Adrenal gland (tissue), 12 donors: Measurements from ENCODE around the gene ATP23. TPM values are rescaled to one million over a fixed set of nuclear protein-coding genes. Genes with fewer than 3 reads are reported as not detected.

Experiments used
- DNase-seq, 7 donors: peaks; one replicate each; pipeline ENCODE4 v3.0.0-alpha.2; 2019 to 2020
- H3K27ac ChIP-seq, 5 donors: fragments of 200-600 bp; sonication (generic) in 4 of 5; 1 replicate in 3 of 5; 2 replicates in 2 of 5; pipeline versions ENCODE4 v1.5.1 to v1.8.0; 2016 to 2020; ENCODE audit warnings: mild to moderate bottlenecking in 1 of 5
- H3K27me3 ChIP-seq: fragments of 200-600 bp; 2 replicates; pipeline ENCODE4 v1.8.0; 2021
- H3K36me3 ChIP-seq, 2 donors: fragments of 200-600 bp; replicated peaks in 1 of 2; 1 replicate in 1 of 2; 2 replicates in 1 of 2; pipeline versions ENCODE4 v1.5.1 to v1.8.0; 2018 to 2022
- H3K4me1 ChIP-seq, 2 donors: fragments of 200-600 bp; replicated peaks in 1 of 2; 1 replicate in 1 of 2; 2 replicates in 1 of 2; pipeline versions ENCODE4 v1.5.1 to v1.8.0; 2018 to 2021
- H3K4me3 ChIP-seq, 4 donors: fragments of 200-600 bp; sonication (generic) in 3 of 4; one replicate each; pipeline ENCODE4 v1.5.1; 2016 to 2018
- H3K9me3 ChIP-seq, 3 donors: fragments of 200-600 bp; sonication (generic) in 1 of 3; replicated peaks in 1 of 3; 1 replicate in 2 of 3; 2 replicates in 1 of 3; pipeline versions ENCODE4 v1.5.1 to v1.8.0; 2016 to 2021
- CTCF ChIP-seq, 6 experiments: fragments of 450-650 bp in 4 of 6; fragments of 200-600 bp in 2 of 6; sonication (generic) in 1 of 6; IDR thresholded peaks; 1 replicate in 5 of 6; 2 replicates in 1 of 6; pipeline versions ENCODE4 v1.5.1 to v1.8.0; 2016 to 2021; ENCODE audit warnings: antibody characterized with exemption in 6 of 6, mild to moderate bottlenecking in 2 of 6, moderate library complexity in 1 of 6
- POLR2A ChIP-seq, 2 donors: fragments of 450-650 bp; IDR thresholded peaks; one replicate each; pipeline ENCODE4 v1.6.1; 2017; ENCODE audit warnings: antibody characterized with exemption in 2 of 2, mild to moderate bottlenecking in 2 of 2, moderate library complexity in 1 of 2
- WGBS, 4 donors: extraction: QIAGEN DNeasy Blood & Tissue Kit in 2 of 4; methylation state at CpG; one replicate each; pipeline versions ENCODE4 v1.1.5 to v1.1.7; 2013 to 2017; 5-methylcytosine and 5-hydroxymethylcytosine counted together
- intact Hi-C, 2 donors: fragments of 100-400 bp; cut with DNase I; formaldehyde crosslinking; loops; one replicate each; pipeline versions ENCODE4 v1.14.1 to v1.15.0; 2022 to 2023
- polyA plus RNA-seq, 3 donors: library from polyadenylated mRNA; stranded (reverse); fragments of 200-250 nt in 2 of 3; fragments of 350-450 nt in 1 of 3; fragmentation: Illumina TruSeq in 1 of 3; extraction: RNeasy Lipid Tissue Mini Kit (QIAGEN cat#74804) in 1 of 3; gene quantifications; one replicate each; pipeline ENCODE4 v1.2.3, GENCODE V29; 2013 to 2014
- total RNA-seq, 9 donors: library from RNA; depleted of rRNA in 4 of 9; stranded (reverse); fragments of >200 nt in 4 of 9; fragments of 120-200 nt in 1 of 9; fragmentation: NEBNext Ultra II Directional in 1 of 9; extraction: Animal tissue kit (Norgen Biotek cat#: 25700) in 1 of 9; gene quantifications; one replicate each; pipeline versions ENCODE4 v1.1.0 to v1.2.4, GENCODE V29; 2013 to 2023
- donor health status: healthy with polysubstance abuse.
- donor health status: Bipolar disorder and iron deficiency.
- donor health status: DM: yes; HTN: yes; CAD: no.
- donor health status: DM: no; HTN: no; CAD: no.
- donor health status: DM: no; HTN: no; CAD: no.
- donor health status: DM: yes; HTN: yes; CAD: no.

Gene ATP23
- total and polyA plus RNA-seq, 12 donors = 4.2 to 20.0 (median 7.8) TPM

GRCh38 chr12:57983858-57984505 lies 42.6 kb downstream of the ATP23 start:
- intact Hi-C loops = no loop called here
- no peak overlapping the region for H3K4me3 ChIP-seq
- H3K27me3 ChIP-seq = no peaks in the 10 kb centered on the region
- no peaks in the 10 kb centered on the region for H3K36me3 ChIP-seq
- no peak for DNase-seq
- H3K9me3 ChIP-seq = no peaks in the 10 kb centered on the region
- WGBS, 4 donors = 76 to 84% (median 82%) methylated on average over 6 of the region's 6 CpGs
- H3K27ac ChIP-seq = no peak overlapping the region
- TF ChIP-seq POLR2A (IDR thresholded peaks at IDR 0.05) (no peak), CTCF (IDR thresholded peaks at IDR 0.05) (no peak)
- H3K4me1 ChIP-seq = no peaks in the 10 kb centered on the region

GRCh38 chr12:57984629-57985151 lies 43.3 kb downstream of the ATP23 start:
- 85 to 93% (median 88%) methylated on average over 13 to 16 of the region's 16 CpGs for WGBS, 4 donors
- TF ChIP-seq CTCF (IDR thresholded peaks at IDR 0.05) (no peak), POLR2A (IDR thresholded peaks at IDR 0.05) (no peak)
- intact Hi-C loops = no loop called here

GRCh38 chr12:57985685-57986084 lies 44.3 kb downstream of the ATP23 start:
- Histone ChIP-seq H3K4me1 (no peaks in the 10 kb centered on the region), H3K9me3 (no peaks in the 10 kb centered on the region), H3K27me3 (no peaks in the 10 kb centered on the region), H3K27ac (no peak overlapping the region), H3K4me3 (no peak overlapping the region), H3K36me3 (no peaks in the 10 kb centered on the region)
- no peak for TF ChIP-seq POLR2A (IDR thresholded peaks at IDR 0.05)
- TF ChIP-seq CTCF (IDR thresholded peaks at IDR 0.05) = no peak
- DNase-seq = no peak
- intact Hi-C loops = no loop called here

More at GRCh38 chr12:57984629-57985151, 43.3 kb downstream of the ATP23 start:
- Histone ChIP-seq H3K27ac (no peak overlapping the region), H3K27me3 (no peaks in the 10 kb centered on the region), H3K36me3 (no peaks in the 10 kb centered on the region), H3K9me3 (no peaks in the 10 kb centered on the region), H3K4me3 (no peak overlapping the region), H3K4me1 (no peaks in the 10 kb centered on the region)
- DNase-seq = no peak

GRCh38 chr12:57989838-57990237 lies 48.5 kb downstream of the ATP23 start:
- H3K4me1 ChIP-seq = no peaks in the 10 kb centered on the region
- TF ChIP-seq CTCF (IDR thresholded peaks at IDR 0.05) (no peak), POLR2A (IDR thresholded peaks at IDR 0.05) (no peak)
- H3K27me3 ChIP-seq = no peaks in the 10 kb centered on the region
- no peaks in the 10 kb centered on the region for H3K36me3 ChIP-seq
- no peak overlapping the region for H3K4me3 ChIP-seq
- no peaks in the 10 kb centered on the region for H3K9me3 ChIP-seq
- intact Hi-C loops = no loop called here
- no peak overlapping the region for H3K27ac ChIP-seq
- DNase-seq = no peak
